Sigmoid colon (tissue), 7 donors: ENCODE measurements around the gene MRPL23. TPM values are rescaled to one million over a fixed set of nuclear protein-coding genes. Genes with fewer than 3 reads are reported as not detected.
A peak's percentile ranks its signal among the peaks of the same experiment; 100 is the strongest.

ENCODE experiments used
- DNase-seq: peaks from one replicate; pipeline ENCODE4 v3.0.0-alpha.2; 2019
- H3K27ac ChIP-seq, 4 donors: fragments of 200-600 bp; sonication (generic); one replicate each; pipeline ENCODE4 v1.5.1; 2016 to 2019; ENCODE audit warnings: mild to moderate bottlenecking in 1 of 4
- H3K27me3 ChIP-seq, 3 donors: fragments of 200-600 bp; sonication (generic); one replicate each; pipeline ENCODE4 v1.5.1; 2019; ENCODE audit warnings: mild to moderate bottlenecking in 1 of 3
- H3K36me3 ChIP-seq, 4 donors: fragments of 200-600 bp; sonication (generic); one replicate each; pipeline ENCODE4 v1.5.1; 2016 to 2019
- H3K4me1 ChIP-seq, 4 donors: fragments of 200-600 bp; sonication (generic); one replicate each; pipeline ENCODE4 v1.5.1; 2017 to 2019
- H3K4me3 ChIP-seq, 4 donors: fragments of 200-600 bp; sonication (generic); one replicate each; pipeline ENCODE4 v1.5.1; 2017 to 2019; ENCODE audit warnings: mild to moderate bottlenecking in 2 of 4, moderate library complexity in 1 of 4
- H3K9me3 ChIP-seq, 4 donors: fragments of 200-600 bp in 3 of 4; sonication (generic) in 3 of 4; one replicate each; pipeline versions ENCODE4 v1.5.1 to v1.6.1; 2013 to 2019
- EP300 ChIP-seq, 4 donors: sonication (generic); formaldehyde crosslinking; IDR thresholded peaks; one replicate each; pipeline ENCODE4 v1.6.1; 2017; ENCODE audit warnings: antibody characterized with exemption in 4 of 4
- POLR2A ChIP-seq, 2 donors: fragments of 450-650 bp; IDR thresholded peaks; one replicate each; pipeline ENCODE4 v1.6.1; 2016; ENCODE audit warnings: antibody characterized with exemption in 2 of 2, mild to moderate bottlenecking in 2 of 2, moderate library complexity in 2 of 2
- POLR2AphosphoS5 ChIP-seq, 4 donors: sonication (generic); formaldehyde crosslinking; IDR thresholded peaks; one replicate each; pipeline ENCODE4 v1.6.1; 2017; ENCODE audit warnings: antibody characterized with exemption in 4 of 4
- WGBS, 2 donors: extraction: QIAGEN DNeasy Blood & Tissue Kit; methylation state at CpG; one replicate each; pipeline ENCODE4 v1.1.7; 2013; 5-methylcytosine and 5-hydroxymethylcytosine counted together
- intact Hi-C: fragments of 100-400 bp; cut with DNase I; formaldehyde crosslinking; loops from one replicate; pipeline ENCODE4 v1.15.1; 2023
- polyA plus RNA-seq, 3 donors: library from polyadenylated mRNA; stranded (reverse); fragments of 200-250 nt; gene quantifications; one replicate each; pipeline ENCODE4 v1.2.3, GENCODE V29; 2013
- total RNA-seq, 4 donors: library from RNA; depleted of rRNA; stranded (reverse); fragments of >200 nt; gene quantifications; one replicate each; pipeline ENCODE4 v1.1.0, GENCODE V29; 2016
- TF ChIP-seq, protein P1 (sequence below), 4 experiments: fragments of 450-650 bp in 3 of 4; fragments of 200-600 bp in 1 of 4; IDR thresholded peaks; one replicate each; pipeline ENCODE4 v1.5.1; 2016 to 2019; ENCODE audit warnings: antibody characterized with exemption in 4 of 4, mild to moderate bottlenecking in 3 of 4, moderate library complexity in 2 of 4
- donor health status: healthy with polysubstance abuse.
- donor health status: Bipolar disorder and iron deficiency.
- donor health status: healthy.

Gene MRPL23
- total and polyA plus RNA-seq, 7 donors: 61.2 to 189 (median 82.9) TPM

DNA sequence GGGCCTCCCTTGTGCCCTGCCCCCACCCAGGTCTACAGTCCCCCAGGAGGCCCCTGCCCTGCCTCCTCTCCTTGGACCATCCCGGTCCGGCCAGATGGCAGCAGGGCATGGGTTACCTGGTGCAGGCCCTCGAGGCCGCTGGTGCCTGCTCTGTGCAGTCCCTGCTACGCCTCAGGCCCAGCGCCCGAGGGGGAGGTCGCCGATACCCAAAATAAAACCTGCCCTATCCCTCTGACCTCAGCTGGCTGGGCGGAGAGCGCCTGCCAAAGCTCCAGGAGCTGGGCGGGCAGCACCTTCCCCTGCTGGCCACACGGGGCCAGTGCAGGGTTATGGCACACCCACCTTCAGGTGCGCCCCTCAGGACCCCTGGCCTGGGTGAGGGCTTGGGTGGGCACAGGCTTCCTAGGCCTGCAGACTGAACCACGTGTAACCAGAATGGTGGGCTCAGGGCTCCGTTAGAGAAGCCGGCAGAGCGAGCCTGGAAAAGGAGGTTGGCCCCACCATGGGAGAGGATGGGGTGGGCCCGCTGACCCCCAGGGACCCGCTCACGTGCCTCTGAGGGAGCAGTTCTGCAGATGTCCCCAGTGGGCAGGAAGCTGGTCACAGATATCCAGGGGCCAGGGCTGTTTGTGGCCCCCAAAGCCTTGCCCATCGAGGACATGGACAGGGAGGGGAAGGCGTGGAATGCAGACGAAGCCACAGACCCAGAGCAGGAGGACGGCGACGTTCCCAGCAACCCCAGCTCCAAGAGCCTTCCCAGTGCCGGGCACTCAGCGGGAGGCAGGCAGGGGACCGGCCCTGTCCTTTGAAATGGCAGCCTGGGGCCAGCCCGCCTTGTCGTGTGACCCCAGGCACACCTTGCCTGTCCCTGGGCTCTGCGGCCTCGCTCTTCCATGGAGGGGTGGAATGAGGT, 29.4 kb upstream of the MRPL23 start:
- TF ChIP-seq POLR2AphosphoS5 (IDR thresholded peaks at IDR 0.05) (no peak), EP300 (IDR thresholded peaks at IDR 0.05) (no peak), POLR2A (IDR thresholded peaks at IDR 0.05) (no peak)
- TF ChIP-seq, protein P1, sequence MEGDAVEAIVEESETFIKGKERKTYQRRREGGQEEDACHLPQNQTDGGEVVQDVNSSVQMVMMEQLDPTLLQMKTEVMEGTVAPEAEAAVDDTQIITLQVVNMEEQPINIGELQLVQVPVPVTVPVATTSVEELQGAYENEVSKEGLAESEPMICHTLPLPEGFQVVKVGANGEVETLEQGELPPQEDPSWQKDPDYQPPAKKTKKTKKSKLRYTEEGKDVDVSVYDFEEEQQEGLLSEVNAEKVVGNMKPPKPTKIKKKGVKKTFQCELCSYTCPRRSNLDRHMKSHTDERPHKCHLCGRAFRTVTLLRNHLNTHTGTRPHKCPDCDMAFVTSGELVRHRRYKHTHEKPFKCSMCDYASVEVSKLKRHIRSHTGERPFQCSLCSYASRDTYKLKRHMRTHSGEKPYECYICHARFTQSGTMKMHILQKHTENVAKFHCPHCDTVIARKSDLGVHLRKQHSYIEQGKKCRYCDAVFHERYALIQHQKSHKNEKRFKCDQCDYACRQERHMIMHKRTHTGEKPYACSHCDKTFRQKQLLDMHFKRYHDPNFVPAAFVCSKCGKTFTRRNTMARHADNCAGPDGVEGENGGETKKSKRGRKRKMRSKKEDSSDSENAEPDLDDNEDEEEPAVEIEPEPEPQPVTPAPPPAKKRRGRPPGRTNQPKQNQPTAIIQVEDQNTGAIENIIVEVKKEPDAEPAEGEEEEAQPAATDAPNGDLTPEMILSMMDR (IDR thresholded peaks at IDR 0.05): peak in 1 of 4 experiments; percentile 18
- DNase-seq: no peak
- 50 to 72% methylated on average over 34 of the region's 34 CpGs for WGBS, 2 donors
- Histone ChIP-seq H3K9me3 (no peaks in the 10 kb centered on the region), H3K27ac (peak overlapping the region in 1 of 4 donors; percentile 32), H3K27me3 (no peaks in the 10 kb centered on the region), H3K4me3 (no peak overlapping the region), H3K4me1 (no peaks in the 10 kb centered on the region), H3K36me3 (no peaks in the 10 kb centered on the region)
- intact Hi-C loops: loop anchor here (5.0 kb wide), 1 partner anchor 80 kb away; the partner anchor contains the start of gene TNNI2

DNA sequence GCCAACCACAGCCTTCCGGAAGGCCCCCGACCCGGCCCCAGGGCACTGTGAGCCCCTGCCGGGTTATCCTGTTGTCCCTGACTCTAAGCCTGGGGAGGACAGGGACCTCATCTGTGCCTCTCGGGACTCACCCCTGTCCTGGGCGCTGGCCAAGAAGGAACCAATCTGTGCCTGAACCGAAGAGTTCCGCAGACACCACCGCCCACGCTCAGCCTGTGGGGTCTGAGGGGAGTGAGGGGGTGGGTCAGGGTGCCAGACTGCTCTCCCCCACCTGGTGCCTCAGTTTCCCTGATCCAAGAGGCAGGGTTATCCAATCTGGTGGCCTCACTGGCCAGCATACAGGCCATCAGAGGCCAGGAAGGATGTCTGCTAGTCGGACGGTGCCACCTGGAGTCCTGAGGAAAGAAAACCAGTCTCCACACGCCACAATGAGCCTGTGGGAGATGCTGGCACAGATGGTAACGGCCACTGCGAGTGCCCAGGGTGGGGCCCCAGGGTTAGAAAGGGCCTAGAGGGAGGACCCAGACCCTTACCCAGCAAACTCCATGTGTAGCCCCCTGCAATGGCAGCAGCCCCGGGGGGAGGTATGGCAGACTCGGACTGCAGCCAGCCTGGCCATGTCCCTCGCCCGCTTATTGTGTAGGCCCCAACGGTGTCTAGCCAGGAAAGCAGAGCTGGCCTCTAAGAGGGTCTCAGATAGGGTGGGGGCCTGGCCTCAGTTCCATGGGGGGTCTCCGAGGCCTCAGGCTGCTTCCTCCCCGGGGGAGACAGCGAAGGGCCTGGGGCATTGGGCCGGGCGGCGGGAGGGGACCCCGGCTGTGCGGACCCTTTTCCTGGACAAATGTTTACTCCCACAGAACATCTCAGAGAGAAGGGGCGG, 28.5 kb upstream of the MRPL23 start:
- no peaks in the 10 kb centered on the region for H3K4me1 ChIP-seq
- H3K27ac ChIP-seq: no peak overlapping the region
- no peaks in the 10 kb centered on the region for H3K36me3 ChIP-seq
- TF ChIP-seq POLR2A (IDR thresholded peaks at IDR 0.05) (no peak), POLR2AphosphoS5 (IDR thresholded peaks at IDR 0.05) (no peak), EP300 (IDR thresholded peaks at IDR 0.05) (no peak)
- TF ChIP-seq, protein P1 (IDR thresholded peaks at IDR 0.05): no peak
- no peak overlapping the region for H3K4me3 ChIP-seq
- intact Hi-C loops: loop anchor here (5.0 kb wide), 1 partner anchor 81 kb away; the partner anchor contains the start of gene TNNI2
- WGBS, 2 donors: 63 to 83% methylated on average over 29 of the region's 29 CpGs
- H3K9me3 ChIP-seq: no peaks in the 10 kb centered on the region
- H3K27me3 ChIP-seq: no peaks in the 10 kb centered on the region
- no peak for DNase-seq

DNA sequence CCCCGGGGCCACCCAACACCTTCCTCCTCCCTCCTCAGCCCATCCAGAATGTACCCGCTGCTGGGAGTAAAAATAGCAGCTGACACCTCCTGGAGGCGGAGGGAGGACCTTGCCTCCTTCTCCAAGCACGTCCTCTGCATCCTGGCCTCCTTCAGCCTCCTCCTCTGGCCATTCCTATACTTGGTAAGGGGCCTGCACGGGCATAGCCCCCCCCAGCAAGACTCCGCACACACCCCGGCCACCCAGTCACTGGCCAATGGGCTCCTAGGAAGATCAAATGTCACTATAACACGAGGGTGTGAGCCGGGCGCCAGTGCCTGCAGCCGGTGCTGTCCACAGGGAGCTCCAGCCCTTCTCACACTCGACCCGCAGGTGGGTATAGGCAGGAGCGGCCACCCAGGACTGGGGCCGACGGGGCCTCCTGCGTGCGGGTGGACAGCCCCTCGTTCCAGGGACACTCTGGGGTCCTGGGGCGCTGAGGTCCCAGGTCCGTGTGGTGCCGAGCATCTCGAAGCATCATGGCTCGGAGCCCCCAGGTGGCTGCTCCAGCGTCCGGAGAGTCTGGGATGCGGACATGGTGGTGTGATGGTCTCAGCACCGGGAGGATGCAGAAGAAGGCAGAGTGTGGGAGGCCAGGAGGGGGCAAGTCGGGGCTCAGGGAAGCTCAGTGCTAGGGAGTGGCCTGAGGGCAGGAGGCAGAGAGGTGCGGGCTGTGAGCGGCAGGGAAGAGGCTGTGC, 27.6 kb upstream of the MRPL23 start, which contains the start of gene TNNT3:
TNNT3 (plus strand) TSS at position 313 of the 737 bp plus-strand sequence. CDS start 3,172 bp downstream, outside the sequence.
- WGBS, 2 donors: 66 to 83% methylated on average over 31 of the region's 31 CpGs
- intact Hi-C loops: loop anchor here (5.0 kb wide), 1 partner anchor 82 kb away; the partner anchor contains the start of gene TNNI2

More for the DNA sequence above, 27.6 kb upstream of the MRPL23 start, which contains the start of gene TNNT3:
- Histone ChIP-seq H3K4me3 (no peak within 1 kb of the TSS), H3K27me3 (no peaks in the 10 kb centered on the region), H3K36me3 (no peaks in the 10 kb centered on the region), H3K27ac (peak within 1 kb of the TSS in 1 of 4 donors; percentile 65), H3K9me3 (no peaks in the 10 kb centered on the region), H3K4me1 (no peaks in the 10 kb centered on the region)
- no peak for TF ChIP-seq POLR2AphosphoS5 (IDR thresholded peaks at IDR 0.05)
- no peak for TF ChIP-seq EP300 (IDR thresholded peaks at IDR 0.05)
- TF ChIP-seq, protein P1 (IDR thresholded peaks at IDR 0.05): no peak
- TF ChIP-seq POLR2A (IDR thresholded peaks at IDR 0.05): no peak
- no peak for DNase-seq
